HG03439 (cell line): ENCODE data around the gene CHN1.

Experiments
- ATAC-seq: cut with Tn5 transposase; IDR thresholded peaks from one replicate; pipeline ENCODE4 v1.9.1; 2021; ENCODE audit warnings: mild to moderate bottlenecking, moderate library complexity; ENCODE audit not compliant: unreplicated experiment

CHN1 gene

DNA sequence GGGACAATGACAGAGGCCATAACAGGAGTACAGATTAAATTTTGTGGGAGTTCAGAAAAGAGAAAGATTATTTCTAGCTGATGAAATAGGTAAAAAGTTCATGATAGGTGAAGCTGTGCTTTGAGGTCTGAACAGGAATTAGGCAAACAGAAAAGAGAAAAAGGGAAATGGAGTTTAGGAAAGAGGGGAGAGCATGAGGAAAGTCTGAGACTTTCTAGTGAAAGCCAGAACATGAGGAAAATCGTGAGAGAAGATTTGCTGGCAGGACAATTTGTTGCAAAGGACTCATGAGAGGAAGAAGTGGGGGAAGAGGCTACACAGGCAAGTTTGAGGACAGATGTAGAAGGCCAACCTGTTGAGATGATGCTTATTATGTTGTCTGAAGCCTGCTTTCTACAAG is 6.3 kb upstream of the CHN1 start:
- no peak for ATAC-seq

DNA sequence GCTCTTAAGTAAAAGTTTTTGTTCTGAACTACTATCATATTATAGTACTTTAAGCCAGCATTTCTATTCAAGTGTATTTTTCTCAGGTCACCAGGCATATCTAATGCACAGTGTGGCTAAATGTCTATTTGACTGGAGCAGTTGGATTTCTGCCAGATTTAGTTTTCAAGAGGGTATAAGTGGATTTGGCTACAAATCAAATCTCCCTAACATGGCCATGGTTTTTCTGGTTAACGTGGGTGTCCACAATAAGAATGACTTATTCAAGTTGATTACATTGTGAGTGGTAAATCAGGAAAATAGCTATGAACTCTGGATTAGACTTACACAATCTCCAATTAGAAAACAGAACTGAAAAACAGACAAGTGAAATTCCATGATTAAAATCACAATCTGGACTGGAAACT is 5.7 kb upstream of the CHN1 start:
- ATAC-seq: no peak

DNA sequence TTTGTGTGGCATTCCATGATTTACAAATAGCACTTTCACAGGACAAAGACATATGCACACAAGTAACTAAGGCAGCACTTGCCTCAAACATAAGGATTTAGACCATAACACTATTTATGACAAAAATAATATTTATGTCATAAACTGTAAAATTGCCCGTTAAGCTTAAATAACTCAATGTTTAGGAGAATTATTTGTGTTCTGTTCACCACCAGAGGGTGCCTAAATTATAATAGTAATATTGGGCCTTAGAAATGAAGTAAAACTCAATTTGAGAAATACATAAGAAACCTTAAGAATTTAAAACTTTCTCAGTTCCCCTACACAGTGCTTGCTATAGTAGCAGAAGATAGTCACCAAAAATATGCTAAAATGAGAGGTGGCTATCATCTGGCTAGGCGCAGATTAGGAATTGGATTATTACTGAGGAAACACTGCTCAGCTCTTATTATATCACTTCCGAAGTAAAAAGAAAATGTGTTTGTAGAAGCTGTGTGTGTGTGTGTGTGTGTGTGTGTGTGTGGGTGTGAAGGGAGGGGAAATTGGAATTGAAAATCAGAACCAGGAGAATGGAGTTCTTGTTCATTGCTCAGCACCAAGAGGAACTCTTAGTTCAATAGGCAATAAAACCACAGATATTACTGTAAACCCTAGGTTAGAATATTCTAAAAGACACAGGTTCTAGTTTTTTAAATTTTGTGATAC is 4.9 kb upstream of the CHN1 start:
- no peak for ATAC-seq

DNA sequence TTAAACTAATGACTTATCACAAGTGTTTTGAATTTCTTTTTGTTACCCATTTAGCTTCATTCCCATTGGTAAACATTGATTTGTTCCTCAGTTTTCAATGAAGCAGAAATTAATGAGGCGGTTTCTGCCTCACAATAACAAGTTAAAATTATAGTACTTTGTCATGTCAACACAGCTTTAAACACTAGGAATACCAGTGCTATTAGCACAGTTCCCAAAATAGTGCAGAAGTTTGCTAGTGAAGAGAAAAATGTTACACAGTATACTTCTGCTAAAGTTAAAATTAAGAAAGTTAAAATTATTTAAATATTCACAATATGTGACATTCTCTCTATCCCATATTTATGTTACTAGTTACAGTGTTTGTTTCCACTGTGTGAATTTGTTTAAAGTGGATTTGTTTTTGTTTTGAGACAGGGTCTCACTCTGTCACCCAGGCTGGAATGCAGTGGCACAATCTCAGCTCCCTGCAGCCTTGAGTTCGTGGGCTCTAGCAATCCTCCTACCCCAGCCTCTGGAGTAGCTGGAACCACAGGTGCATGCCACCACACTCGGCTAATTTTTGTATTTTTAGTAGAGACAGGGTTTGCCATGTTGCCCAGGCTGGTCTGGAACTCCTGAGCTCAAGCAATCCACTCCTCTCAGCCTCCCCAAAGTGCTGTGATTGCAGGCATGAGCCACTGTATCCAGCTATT is 3.8 kb upstream of the CHN1 start:
- ATAC-seq: no peak

DNA sequence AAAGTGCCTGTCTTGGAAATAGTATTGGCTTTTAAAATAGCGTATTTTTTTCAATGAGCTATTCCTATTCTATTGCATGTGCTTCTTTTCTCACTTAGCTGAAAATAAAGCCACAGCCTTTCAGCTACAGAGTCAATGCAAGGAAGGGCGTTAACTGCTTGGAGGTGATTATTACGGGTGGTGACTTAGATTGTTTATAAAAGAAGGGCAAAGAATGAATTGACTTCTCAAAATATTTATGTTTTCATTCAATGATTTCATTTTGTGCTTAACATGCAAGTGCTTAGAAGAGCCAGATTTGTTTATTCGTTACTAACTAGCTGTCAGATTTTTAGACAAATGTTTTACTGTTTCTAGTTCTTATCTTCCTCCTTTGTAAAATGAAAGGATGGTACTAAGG is 2.8 kb upstream of the CHN1 start:
- no peak for ATAC-seq

DNA sequence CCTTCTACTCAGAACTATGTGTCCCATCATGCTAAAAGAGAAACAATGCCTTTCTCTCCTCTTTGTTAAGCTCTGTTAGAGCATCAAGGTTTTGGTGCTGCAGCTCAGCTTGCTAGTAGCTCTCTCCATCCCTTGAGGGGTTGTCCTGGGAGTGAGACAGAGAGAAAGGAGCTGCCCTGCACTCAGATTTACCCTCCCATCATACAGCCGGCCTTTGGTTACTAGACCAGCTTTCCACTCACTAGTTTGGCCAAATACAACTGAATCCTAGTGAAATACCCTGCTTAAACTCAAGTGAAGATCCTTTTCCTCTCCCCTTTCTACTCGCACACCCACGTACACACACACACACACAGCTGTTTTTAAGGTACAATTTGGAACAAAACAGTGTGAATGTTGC is 2.3 kb upstream of the CHN1 start:
- ATAC-seq: no peak

DNA sequence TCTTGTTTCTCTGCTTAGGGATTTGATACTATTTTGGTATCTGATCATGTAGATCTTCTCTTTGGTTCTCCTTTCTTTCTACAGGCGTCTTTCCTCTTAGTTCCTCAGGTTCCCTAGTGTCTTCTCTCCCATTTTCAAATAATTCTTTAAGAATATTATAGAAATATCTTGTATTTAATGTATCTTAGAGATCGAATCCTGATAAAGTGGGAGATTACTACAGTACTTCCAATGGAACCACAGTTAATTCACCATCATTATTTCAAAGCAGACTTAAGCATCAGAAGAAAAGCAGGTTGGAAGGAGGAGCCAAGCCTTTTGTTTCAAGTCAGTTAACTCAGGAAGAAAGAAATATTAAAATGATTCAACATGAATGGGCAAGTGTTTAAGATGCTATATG is 1.1 kb upstream of the CHN1 start:
- ATAC-seq: no peak

DNA sequence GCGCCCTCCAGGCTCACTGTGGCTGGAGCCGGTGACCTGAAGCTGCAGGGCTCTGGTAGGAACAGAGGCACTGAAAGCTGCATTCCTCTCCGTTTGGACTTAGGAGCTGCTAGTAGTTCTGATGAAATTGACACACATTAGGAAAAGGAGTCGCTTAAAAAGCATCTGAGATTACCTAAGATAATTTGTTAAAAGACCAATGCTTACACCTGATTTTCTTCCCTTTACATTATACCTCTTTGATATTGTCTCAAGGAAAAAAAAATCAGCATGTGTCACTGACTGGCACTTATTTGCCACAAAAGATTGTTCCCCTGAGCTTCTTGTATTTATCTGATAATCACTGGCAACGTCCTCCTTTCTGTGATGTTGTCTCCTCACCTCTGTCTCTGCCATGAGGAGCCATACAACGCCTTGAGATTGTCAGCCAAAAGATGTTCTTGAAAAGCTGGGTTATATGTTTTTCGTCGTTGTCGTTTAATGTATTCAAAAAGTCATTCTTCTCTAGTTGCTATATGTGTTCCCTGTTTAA is 618 bp upstream of the CHN1 start:
- ATAC-seq: peak; percentile 11

DNA sequence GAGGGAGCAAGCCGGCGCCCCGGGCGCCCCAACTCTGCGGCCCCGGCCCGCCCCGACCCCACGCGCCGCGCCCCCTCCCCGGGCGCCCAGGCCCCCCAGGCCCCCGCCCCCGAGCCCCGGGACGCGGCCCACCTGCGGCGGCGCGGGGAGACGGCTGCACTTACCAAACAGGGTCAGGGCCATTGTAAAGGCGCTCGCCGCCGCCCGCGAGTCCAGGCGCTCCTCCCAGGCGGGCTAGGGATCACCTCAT is 526 bp downstream of the CHN1 start:
- ATAC-seq: peak; percentile 29

DNA sequence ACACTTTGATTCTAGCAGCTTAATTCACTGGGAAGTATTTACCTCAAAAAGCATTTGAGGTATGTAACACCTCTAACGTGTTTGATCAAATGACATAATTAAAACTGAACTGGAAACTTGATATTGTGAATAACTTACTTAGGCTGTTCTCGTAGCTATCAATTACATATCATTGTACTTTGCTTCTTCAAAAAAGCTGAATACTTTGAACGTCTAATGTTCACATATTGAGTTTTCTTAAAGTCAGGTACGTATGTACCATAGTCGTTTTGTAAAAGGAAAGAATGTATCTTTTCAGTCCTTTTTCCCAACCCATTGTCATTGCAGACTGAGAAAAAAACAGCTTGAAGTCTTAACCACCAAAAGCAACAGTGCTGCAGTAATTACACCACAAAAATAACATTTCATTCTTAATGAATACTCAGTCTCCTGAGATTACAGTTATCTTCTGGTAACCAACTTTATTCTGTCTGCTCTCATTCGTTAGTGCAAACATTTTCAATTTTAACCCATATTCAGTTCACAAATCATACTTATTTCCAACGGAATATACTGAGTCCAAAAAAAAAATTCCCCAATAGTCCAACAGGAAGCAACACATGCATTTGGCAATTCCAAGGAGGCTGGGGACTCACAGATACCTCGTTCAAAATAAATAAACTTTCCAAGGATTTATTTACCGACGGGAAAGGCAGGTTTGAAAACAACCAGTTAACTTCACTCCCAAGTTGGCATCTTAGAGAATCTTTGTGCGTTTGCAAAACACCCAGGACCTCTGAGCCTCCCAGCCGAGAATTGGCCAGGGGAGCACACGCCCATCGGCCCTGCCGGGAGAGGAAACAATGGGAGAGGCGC is 1.1 kb downstream of the CHN1 start:
- ATAC-seq: peak; percentile 18

DNA sequence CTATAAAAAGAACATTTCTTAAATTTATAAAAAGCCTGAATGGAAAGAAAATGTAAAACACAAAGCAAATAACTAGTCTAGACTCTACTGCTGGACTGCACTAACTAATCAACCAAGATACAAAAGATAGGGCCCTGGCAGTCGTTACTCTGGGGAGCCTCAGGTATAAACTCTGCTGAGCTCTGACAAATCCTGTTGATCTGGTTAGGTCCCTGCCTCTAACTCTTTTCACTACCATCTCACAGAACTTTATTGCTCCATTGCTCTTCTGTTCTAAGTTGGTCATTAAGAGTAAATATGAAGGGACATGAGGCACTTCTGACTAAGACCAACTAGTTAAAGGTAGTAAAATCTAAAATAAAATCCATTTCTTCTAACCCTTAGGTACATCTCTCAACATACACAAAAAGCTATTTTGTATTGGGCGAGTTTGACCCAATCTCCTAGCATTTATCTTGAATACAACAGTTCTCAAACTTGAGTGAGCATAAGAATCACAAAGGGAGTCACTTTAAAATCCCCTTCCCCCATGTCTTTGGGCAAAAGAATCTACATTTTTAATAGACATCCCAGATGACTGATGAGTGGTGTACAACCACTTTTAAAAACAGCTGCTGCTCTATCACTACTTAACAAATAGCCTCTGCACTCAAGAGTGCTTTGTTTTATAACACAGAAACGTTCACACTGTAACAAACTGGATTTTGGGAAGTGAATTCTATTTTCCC is 2.5 kb downstream of the CHN1 start:
- no peak for ATAC-seq

DNA sequence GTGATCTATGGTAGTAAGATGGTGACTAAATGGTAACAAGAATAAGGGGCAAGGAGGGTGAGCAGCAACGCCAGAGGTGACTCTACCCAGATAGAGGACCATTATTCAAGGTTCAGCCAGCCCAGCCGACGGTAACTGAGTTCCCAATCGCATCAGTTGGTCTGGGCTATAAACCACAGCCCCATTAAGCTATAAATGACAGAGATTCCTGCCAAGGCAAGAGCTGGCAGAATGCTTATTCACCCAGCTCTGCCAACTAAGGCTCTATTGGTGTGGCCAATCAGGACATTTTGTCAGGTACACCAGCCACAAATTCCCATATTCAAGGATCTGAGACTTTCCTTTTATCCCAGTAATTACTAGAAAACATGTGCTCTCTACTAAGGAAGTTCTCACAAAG is 3.6 kb downstream of the CHN1 start:
- no peak for ATAC-seq

DNA sequence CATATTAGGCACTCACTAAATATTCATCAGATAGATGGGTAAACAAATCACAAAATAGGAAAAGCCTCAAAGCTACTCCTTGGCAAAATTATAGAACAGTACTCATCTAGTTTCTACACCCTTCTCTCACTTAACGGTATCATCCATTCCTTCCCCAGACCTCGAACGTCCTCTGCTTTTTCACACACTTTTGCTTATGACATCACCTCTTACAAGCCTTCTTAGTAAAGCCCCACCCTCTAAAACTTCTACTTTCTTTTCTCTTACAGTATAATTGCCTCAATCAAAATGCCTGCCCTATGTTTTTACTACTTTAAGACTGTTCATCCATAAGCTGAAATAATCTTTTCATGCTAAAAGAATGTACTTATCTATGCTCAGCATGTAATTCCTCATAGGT is 8.1 kb downstream of the CHN1 start:
- ATAC-seq: no peak

DNA sequence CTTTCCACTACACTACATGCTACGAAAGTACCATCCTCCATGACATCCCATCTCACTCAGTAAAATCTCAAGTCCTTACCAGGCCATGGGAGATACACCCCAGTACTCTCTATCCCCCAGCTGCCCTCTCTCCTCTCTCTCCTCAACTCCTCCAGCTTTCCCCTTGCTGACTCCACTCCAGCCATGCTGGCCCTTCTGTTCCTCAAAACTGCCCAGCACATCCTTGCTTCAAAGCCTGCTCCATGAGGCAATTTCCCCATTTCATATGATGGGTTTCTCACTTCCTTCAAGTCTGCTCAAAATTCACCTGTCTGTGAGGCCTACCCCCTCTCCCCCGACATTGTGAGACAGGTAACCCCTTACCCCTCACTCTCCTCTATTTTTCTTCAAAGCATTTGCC is 8.6 kb downstream of the CHN1 start:
- ATAC-seq: no peak

DNA sequence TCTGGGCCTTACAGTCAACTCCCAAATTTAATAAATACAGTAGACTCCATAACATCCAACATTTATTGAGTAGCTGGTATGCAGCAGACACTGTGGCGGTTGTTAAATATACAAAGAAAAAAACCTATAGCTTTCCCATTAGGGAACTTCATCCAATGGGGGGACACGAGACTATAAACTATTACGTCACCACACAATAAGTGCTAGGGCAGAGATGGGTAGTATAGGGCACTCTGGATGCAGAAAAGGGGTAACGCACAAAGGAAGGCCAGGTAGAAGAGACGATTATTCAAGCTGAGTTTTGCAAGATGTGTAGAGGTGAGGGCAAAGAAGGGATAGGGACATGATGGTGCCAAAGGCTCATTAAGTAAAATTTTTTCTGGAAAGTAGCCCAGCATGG is 10.8 kb downstream of the CHN1 start:
- ATAC-seq: no peak

DNA sequence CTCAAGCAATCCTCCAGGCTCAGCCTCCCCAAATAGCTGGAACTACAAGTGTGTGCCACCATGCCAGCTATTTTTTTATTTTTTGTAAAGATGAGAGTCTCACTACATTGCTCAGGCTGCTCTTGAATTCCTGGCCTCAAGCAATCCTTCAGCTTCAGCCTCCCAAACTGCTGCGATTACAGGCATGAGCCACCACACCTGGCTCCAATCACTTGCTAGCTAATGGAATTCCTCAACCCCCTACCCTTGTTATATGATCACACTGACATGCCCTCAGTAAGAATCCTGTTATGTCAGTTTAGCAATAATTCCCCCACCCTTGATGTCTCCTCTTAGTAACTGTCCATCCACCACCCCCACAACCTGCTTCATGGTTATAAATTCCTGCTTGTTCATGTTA is 12.3 kb downstream of the CHN1 start:
- no peak for ATAC-seq

DNA sequence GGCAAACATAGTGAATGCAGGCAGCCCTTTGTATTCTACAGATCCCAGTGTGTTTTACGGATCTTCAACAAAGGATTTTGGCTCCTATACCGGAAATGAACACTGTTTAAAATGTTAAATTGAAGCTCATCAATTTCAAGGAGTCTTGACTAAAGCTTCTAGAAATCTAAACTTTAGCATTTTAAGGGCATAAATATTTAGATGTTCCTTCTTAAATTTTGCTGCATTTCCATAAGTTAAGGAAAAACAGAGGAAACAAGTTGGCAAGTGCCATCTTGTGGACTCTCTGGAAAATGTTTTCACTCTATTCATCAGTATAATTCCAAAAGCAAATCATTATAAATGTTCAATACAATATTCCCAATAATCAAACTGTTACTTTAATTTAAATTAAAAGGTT is 19.6 kb downstream of the CHN1 start:
- ATAC-seq: no peak

DNA sequence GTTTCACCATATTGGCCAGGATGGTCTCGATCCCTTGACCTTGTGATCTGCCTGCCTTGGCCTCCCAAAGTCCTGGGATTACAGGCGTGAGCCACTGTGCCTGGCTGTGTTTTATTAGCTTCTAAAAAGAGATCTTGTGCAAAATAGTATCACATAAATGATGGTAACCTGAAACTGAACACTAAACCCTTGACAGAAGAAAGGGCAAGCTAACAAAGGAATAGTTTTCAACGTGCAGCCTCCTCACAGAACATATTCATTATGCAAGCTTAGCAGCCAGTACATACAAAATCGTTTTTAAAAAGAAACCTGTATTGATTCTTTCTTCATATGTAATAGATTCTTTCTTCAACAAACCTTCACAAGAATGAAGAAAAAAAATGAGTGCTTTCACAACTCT is 20.6 kb downstream of the CHN1 start:
- ATAC-seq: no peak

DNA sequence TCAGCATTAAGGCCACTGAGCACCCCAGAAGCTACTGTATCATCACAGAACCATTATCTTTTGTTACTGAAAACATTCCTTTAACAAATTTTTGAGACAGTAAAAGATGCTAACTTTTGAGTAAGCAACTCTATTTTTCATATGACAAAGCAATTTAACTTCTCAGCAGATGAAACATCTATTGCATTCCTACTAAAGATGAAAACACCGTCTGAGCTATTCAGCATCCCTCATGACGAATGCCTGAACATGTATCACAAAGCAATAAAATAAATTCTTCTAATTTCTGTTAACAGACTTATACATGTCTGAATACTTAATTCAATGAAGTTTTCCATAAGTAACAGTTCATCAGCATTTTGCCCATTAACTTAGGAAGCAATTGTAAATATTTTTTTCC is 23.9 kb downstream of the CHN1 start:
- no peak for ATAC-seq

DNA sequence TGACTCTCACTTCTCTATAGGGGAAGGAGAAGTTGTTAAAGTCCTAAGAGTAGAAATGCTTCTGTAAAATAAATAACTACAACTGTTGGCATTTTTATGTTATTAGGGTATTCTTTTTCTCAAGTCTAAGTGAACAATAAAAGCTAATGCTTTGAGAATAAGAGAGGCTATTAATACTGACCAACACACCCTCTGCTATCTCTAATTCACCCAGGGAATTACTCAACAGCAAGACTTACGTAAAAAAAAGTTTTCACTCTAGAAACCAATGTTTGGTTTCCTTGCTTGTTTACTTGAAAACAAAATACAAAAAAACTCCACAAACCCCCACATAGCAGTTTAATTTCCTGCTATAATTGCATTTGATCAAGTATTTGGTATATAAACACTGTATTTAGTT is 25.2 kb downstream of the CHN1 start:
- ATAC-seq: no peak

DNA sequence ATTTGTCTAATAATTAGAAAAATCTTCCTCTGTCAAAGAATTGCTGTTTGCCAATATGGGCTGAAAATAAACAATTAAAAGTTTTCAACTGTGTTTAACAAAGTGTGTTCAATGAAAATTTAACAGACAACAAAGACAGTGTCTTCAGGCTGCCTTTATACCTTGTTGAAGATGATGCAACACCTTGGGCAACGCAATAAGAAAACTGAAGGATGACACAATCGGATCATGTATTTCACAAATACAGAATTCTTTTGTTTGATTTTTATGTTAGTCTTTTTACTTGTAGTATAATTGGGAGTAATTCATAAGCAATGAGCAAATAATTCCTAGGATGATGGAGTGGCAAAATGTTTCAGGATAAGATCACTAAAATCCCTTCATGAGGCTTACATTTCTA is 27.8 kb downstream of the CHN1 start:
- no peak for ATAC-seq
